HG03066 (cell line): Measurements from ENCODE around the gene GLA.

Experiments
- ATAC-seq: cut with Tn5 transposase; IDR thresholded peaks from one replicate; pipeline ENCODE4 v1.9.1; 2021; ENCODE audit warnings: low read depth; ENCODE audit not compliant: unreplicated experiment

Gene GLA

GRCh38 chrX:101398694-101399093, 9.0 kb downstream of the GLA start:
- no peak for ATAC-seq

GRCh38 chrX:101397779-101398178, 9.9 kb downstream of the GLA start:
- ATAC-seq, result no peak

DNA sequence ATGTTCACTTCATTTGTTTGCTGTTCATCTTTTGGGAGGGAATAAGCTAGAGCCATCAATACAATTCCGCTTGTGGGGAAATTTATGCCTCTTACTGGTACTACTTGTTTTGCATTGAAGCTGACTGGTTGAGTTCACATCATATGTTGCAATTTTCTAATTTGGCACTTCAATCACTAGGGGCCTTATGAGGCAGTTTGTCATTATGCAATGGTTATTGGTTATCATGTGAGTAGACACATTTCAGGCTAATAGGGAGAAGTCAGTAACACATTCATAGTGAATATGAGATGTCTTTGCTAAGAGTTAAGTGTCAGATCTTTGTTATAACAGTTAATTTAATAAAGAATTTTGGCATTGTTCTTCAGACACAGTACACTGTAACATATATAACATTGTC, 11.9 kb downstream of the GLA start:
- no peak for ATAC-seq

- ATAC-seq, result no peak
These were observed 13.4 kb downstream of the GLA start for GRCh38 chrX:101394372-101394771.

DNA sequence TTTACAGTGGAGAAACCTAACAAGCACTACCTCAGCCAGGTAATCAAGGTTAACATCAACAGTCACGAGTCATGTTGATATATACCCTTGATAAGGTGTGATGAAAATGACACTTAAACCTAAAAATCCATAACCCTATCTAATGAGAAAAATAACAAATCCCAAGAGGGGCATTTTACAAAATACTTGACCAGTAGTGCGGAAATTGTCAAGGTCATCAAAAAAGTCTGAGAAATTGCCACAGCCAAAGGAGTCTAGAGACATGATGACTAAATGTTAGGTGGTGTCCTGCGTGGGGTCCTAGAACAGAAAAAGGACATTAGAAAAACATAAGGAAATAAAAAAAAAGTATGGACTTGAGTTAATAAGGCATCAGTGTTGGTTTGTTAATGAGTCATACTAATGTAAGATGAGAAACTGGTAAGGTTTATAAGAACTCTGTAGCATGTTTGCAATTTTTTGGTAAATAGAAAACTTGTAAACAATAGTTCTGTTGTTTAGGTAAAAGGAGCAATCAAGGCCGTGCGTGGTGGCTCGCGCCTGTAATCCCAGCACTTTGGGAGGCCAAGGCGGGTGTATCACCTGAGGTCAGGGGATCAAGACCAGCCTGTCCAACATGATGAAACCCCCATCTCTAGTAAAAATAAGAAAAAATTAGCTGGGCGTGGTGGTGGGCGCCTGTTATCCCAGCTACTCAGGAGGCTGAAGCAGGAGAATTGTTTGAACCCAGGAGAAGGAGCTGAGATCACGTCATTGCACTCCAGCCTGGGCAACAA, 14.0 kb downstream of the GLA start:
- no peak for ATAC-seq

DNA sequence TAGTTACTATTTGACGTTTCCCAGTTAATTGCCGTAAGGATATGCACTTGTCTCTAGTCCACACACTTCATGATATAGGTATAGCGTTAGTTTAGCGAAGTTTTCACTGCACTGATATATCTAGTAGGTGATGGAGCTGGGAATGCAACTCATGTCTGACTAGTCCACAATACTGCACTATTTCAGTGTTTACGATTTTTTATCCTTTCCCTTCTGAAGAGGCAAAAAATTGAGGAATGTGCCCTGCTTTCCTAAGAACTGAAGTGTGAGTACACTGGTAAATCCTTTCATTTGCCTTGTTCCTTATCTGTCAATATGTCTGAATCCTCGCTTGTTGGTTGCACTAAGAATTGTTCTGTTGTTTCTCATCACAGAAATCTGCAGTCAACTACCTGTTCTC, 15.9 kb downstream of the GLA start:
- ATAC-seq, result no peak

- peak; percentile 71 for ATAC-seq
These were observed 16.8 kb downstream of the GLA start, which contains the start of gene RPL36A for GRCh38 chrX:101390664-101391525. Gene RPL36A, plus strand, starts transcription at chrX:101391011. Its CDS starts 33 bp downstream, at chrX:101391044.

DNA sequence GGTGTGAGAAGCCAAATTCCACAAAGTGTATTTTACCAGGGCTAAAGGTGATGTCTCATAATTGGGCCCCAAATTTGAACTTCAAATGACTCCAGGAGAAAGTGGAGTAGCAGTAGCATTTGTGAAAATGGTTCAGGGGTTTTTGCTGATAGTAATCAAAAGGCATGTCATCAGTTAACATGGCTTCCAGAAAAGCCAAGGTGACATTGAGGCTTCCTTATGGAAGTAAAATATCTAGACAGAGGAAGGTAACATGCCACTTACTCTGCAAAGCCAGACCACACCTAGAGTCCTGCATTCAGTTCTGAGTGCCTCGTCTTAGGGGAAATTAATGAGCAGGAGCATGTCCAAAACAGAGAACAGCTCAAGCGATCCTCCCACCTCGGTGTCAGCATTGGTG, 19.1 kb downstream of the GLA start:
- ATAC-seq, result no peak

- ATAC-seq, result no peak
These were observed 21.2 kb downstream of the GLA start for GRCh38 chrX:101386542-101386885.

GRCh38 chrX:101385795-101386541, 21.8 kb downstream of the GLA start, which contains the start of gene BTK:
Gene BTK, minus strand, starts transcription at chrX:101386191. Its CDS starts 10,907 bp downstream, at chrX:101375284.
- ATAC-seq, result peak; percentile 71

DNA sequence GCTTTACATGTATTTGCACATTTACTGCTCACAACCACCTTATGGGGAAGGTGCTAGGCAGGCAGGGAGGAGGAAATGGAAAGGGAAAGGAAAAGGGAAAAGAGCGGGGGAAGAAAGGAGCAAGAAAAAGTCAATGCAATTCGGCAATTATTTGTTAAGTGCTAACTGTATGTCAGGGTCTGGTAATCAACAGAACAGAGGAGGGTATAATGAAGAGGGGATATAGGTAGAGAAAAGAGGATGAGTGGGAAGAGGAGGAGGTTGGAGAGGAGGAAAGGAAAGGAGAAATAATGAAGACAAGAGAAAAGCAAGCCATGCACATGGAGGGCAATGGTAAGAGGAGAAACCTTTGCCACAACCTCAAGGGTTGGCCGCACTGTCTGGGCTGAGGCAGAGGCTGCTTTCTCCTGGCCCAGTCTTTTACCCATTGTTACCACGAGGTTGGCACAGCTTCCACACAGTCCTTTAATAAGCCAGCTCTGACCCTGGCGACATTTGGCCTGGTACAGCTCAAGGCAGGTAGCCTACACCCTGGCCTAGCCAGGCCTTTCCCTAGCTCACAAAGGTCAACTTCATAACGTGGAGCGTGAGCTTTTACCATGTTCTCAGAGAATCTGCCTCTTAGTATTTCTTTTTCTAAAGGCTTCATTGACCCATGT, 22.6 kb downstream of the GLA start:
- ATAC-seq, result no peak

DNA sequence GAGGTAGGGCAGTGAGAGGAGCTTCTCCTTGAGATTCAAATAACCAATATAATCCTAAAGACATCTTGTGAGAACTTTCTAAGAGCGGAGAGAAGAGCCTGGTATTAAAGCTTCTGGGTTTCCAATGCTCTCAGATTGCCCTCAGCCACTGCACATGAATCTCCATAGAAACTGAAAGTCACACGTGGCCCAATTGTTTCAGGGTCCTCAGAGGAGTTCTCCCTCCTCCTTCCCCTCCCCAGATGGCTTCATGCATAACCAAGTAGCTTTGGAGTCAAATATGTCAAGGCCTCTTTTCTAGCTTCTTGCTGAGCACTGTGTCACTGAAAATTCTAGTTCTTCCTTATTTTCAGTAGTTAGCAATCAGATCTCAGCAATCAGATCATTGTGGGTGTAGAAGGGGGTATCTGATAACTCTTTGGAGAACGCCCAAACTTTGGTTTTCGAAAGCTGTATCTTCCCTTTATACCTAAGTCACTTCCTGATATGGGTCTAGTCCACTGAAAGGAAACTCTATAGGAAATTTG, 24.0 kb downstream of the GLA start:
- peak; percentile 66 for ATAC-seq

- no peak for ATAC-seq
These were observed 30.2 kb downstream of the GLA start for GRCh38 chrX:101377547-101377946.

GRCh38 chrX:101370888-101371504, 36.7 kb downstream of the GLA start:
- ATAC-seq, result no peak

DNA sequence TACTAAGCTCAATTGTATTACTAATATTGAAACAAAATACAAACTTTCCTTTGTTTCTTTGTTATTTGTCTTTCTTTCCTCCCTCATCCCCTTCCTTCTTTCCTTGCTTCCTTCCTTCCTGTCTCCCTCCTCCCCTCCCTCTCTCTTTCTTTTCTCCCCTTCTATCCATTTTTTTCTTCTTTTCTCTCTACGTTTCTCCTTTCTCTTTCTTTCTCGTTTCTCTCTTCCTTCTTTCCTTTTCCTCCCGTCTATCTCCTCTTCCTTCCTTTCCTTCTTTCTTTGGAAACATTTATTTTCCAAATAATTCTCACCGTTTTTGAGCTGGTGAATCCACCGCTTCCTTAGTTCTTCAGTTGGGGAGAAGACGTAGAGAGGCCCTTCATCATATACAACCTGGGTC, 38.0 kb downstream of the GLA start:
- ATAC-seq, result no peak

DNA sequence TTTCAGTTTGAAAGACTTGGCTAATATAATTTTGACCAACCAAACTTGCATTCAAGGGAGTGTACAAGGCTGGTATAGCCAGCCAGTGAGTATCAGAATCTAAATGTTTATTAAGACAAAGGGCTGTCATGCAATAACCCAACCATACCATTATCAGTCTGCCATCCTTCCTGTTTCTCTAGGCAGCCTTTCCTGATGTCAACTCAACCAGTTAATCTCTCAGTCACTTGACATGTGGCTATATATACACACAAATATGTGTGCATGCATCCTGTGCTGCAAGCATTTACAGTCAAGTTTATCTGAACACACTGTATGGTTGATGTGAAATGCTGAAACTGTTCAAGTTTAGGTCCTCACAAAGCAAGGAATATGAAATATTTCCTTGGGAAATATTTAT, 38.9 kb downstream of the GLA start:
- no peak for ATAC-seq

GRCh38 chrX:101365301-101365795, 42.4 kb downstream of the GLA start:
- no peak for ATAC-seq

DNA sequence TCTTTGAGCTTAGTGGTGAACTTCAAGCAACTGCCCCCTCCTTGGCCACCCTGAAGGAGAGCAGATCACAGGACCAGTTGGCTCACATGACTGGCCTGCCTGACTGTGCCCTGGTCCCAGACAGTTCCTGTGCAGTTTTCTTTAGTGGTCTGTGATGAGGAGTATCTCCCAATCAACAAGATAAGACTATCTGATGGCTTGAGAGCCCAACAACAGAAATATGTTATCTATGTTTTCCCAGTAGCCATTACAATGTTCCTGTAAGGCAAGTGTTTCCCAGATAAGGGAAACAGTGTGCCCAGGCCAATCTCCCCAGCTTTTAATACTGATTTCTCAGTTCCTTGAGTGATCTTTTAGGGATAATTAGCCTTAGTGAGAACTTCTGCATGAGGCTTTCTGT, 45.0 kb downstream of the GLA start:
- ATAC-seq, result no peak

GRCh38 chrX:101362116-101362515, 45.6 kb downstream of the GLA start:
- ATAC-seq, result no peak

GRCh38 chrX:101360390-101360789, 47.3 kb downstream of the GLA start:
- no peak for ATAC-seq
